Heart left ventricle (tissue), 13 donors: ENCODE results near the gene SLC36A2.

Experiments used
- CTCF ChIP-seq, 12 donors: fragments of 200-600 bp; sonication (generic) in 4 of 12; IDR thresholded peaks; one replicate each; pipeline versions ENCODE4 v1.5.0 to v1.8.0; 2018 to 2022; ENCODE audit warnings: antibody characterized with exemption in 12 of 12, mild to moderate bottlenecking in 5 of 12
- POLR2A ChIP-seq, 2 donors: fragments of 450-650 bp; IDR thresholded peaks; one replicate each; pipeline ENCODE4 v1.6.1; 2017; ENCODE audit warnings: antibody characterized with exemption in 2 of 2, mild to moderate bottlenecking in 2 of 2, moderate library complexity in 2 of 2
- donor health status: ischemic (EF 13 %, LVEDD 7.1; RV severe dilation, severe dysfunction).
- donor health status: DM: no; HTN: yes; CAD: no.
- donor health status: DM: no; HTN: no; CAD: no.
- donor health status: ischemic (EF 25% LVEDD 6.9; RV normal size, moderate dysfunction).
- donor health status: ischemic (EF 25% LVEDD 5.7; RV mildly dilated, moderate dysfunction).
- donor health status: ischemic (EF 35%, LVEDD 5.7; RV mildly dilated, moderate dysfunction).
- donor health status: nonischemic (EF 11% LVEDD 7.7; RV severe dilation, severe dysfunction).
- donor health status: DM: yes; HTN: yes; CAD: no.
- donor health status: PGD.
- donor health status: ischemic (EF 29% LVEDD 5.4; RV normal size, mild dysfunction).
- donor health status: nonischemic (EF 23%, LVEDD 6.1; RV moderate dilation, normal function).

- TF ChIP-seq CTCF (IDR thresholded peaks at IDR 0.05) = no peak
- no peak for TF ChIP-seq POLR2A (IDR thresholded peaks at IDR 0.05)
Measured at GRCh38 chr5:151381899-151382298, 34.5 kb upstream of the SLC36A2 start.
